Suprapubic skin (tissue), 4 donors: ENCODE measurements around the gene MGP. TPM values are rescaled to one million over a fixed set of nuclear protein-coding genes. Genes with fewer than 3 reads are reported as not detected.

ENCODE experiments used
- DNase-seq, 2 donors: peaks; one replicate each; pipeline ENCODE4 v3.0.0-alpha.2; 2019; ENCODE audit warnings: low spot score in 2 of 2
- H3K27ac ChIP-seq: fragments of 200-600 bp; sonication (generic); one replicate; pipeline ENCODE4 v1.5.1; 2019
- H3K27me3 ChIP-seq: fragments of 200-600 bp; sonication (generic); one replicate; pipeline ENCODE4 v1.5.1; 2019
- H3K36me3 ChIP-seq: fragments of 200-600 bp; sonication (generic); one replicate; pipeline ENCODE4 v1.5.1; 2019
- H3K4me1 ChIP-seq: fragments of 200-600 bp; sonication (generic); one replicate; pipeline ENCODE4 v1.5.1; 2019
- H3K4me3 ChIP-seq: fragments of 200-600 bp; sonication (generic); one replicate; pipeline ENCODE4 v1.5.1; 2019; ENCODE audit warnings: mild to moderate bottlenecking
- H3K9me3 ChIP-seq: fragments of 200-600 bp; sonication (generic); one replicate; pipeline ENCODE4 v1.5.1; 2019
- EP300 ChIP-seq: sonication (generic); formaldehyde crosslinking; IDR thresholded peaks from one replicate; pipeline ENCODE4 v1.6.1; 2017; ENCODE audit warnings: antibody characterized with exemption
- POLR2A ChIP-seq, 2 donors: fragments of 450-650 bp; IDR thresholded peaks; one replicate each; pipeline ENCODE4 v1.6.1; 2017; ENCODE audit warnings: antibody characterized with exemption in 2 of 2, mild to moderate bottlenecking in 2 of 2, moderate library complexity in 2 of 2
- POLR2AphosphoS5 ChIP-seq, 3 donors: sonication (generic); formaldehyde crosslinking; IDR thresholded peaks; one replicate each; pipeline ENCODE4 v1.6.1; 2017; ENCODE audit warnings: antibody characterized with exemption in 3 of 3
- WGBS: methylation state at CpG from one replicate; pipeline ENCODE4 v1.1.5; 2018; 5-methylcytosine and 5-hydroxymethylcytosine counted together
- total RNA-seq, 4 donors: library from RNA; depleted of rRNA; stranded (reverse); fragments of >200 nt; gene quantifications; one replicate each; pipeline ENCODE4 v1.1.0, GENCODE V29; 2016
- TF ChIP-seq, protein P1 (sequence below), 2 donors: fragments of 200-600 bp in 1 of 2; fragments of 450-650 bp in 1 of 2; sonication (generic) in 1 of 2; IDR thresholded peaks; one replicate each; pipeline ENCODE4 v1.5.1; 2016 to 2019; ENCODE audit warnings: antibody characterized with exemption in 2 of 2, mild to moderate bottlenecking in 1 of 2, moderate library complexity in 1 of 2

Gene MGP
- total RNA-seq, 4 donors from 2014 or later = 43.5 to 135 (median 58.3) TPM

DNA sequence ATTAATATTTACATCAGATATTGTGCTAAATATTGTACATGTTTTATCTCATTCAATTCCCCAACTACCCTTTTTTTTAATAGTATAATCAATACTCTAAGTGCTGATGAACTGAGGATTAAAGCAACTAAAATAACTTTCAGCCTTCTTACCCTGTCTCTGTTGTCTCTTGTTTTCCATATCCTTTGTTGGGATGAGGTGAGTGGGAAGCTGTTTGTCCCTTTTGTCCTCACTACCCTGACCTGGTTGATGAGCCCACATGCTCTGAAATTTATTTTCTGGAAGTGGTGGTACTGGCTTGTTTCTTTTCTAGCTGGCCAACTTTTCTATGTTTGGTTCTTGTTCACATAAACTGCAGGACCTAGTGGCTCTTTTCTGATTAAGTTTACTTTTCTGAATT lies 32.8 kb downstream of the MGP start:
- no peak for DNase-seq
- TF ChIP-seq EP300 = no peak
- TF ChIP-seq, protein P1, sequence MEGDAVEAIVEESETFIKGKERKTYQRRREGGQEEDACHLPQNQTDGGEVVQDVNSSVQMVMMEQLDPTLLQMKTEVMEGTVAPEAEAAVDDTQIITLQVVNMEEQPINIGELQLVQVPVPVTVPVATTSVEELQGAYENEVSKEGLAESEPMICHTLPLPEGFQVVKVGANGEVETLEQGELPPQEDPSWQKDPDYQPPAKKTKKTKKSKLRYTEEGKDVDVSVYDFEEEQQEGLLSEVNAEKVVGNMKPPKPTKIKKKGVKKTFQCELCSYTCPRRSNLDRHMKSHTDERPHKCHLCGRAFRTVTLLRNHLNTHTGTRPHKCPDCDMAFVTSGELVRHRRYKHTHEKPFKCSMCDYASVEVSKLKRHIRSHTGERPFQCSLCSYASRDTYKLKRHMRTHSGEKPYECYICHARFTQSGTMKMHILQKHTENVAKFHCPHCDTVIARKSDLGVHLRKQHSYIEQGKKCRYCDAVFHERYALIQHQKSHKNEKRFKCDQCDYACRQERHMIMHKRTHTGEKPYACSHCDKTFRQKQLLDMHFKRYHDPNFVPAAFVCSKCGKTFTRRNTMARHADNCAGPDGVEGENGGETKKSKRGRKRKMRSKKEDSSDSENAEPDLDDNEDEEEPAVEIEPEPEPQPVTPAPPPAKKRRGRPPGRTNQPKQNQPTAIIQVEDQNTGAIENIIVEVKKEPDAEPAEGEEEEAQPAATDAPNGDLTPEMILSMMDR (IDR thresholded peaks at IDR 0.05) = no peak
- no peak for TF ChIP-seq POLR2AphosphoS5 (IDR thresholded peaks at IDR 0.05)
- no peak for TF ChIP-seq POLR2A (IDR thresholded peaks at IDR 0.05)
- Histone ChIP-seq H3K4me3 (no peak overlapping the region), H3K36me3 (no peaks in the 10 kb centered on the region), H3K27ac (no peak overlapping the region), H3K4me1 (peaks cover 44% of the 10 kb centered on the region), H3K27me3 (no peaks in the 10 kb centered on the region), H3K9me3 (no peaks in the 10 kb centered on the region)

DNA sequence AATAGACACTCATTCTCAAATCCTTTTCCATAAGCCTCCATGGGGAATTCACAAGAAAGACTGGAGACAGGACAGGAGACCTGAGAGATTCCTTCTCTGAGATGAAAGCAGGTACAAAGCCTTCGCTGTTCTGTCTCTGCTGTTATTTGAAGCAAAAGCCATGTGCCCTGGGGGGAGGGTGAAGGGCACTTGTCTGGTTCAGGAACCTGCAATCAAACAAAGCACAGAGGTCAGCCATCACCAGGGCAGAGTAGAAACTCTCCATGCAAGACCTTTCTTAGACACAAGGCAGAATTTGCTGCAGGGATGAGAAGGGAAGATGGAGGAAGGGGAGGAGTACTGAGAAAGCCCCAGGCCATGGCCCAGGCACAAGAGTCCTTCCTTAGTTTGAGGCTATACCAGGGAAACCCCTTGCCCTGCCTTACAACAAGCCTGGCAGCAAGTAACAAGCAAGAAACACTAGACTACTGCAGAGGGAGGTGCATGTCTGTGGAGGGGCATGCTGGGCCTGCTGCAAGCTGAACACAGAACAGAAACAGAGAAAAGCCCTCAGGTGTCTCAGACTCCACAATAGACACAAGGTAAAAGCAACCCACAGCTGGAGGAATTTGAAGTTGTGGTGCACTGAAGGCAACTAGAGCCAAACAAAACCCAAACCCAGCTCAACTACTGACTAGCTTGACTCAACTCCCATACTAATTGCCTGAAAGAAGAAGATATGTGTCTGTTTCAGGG lies 34.6 kb downstream of the MGP start:
- H3K27ac ChIP-seq = peak overlapping the region; percentile 45
- 33% methylated on average over 1 of the region's 1 CpG for WGBS
- TF ChIP-seq, protein P1 (IDR thresholded peaks at IDR 0.05) = no peak
- no peak for TF ChIP-seq POLR2AphosphoS5 (IDR thresholded peaks at IDR 0.05)
- TF ChIP-seq EP300 = no peak
- TF ChIP-seq POLR2A (IDR thresholded peaks at IDR 0.05) = no peak
- H3K36me3 ChIP-seq = no peaks in the 10 kb centered on the region
- no peak overlapping the region for H3K4me3 ChIP-seq
- H3K27me3 ChIP-seq = no peaks in the 10 kb centered on the region
- H3K9me3 ChIP-seq = no peaks in the 10 kb centered on the region
- H3K4me1 ChIP-seq = peaks cover 61% of the 10 kb centered on the region
- DNase-seq = no peak

DNA sequence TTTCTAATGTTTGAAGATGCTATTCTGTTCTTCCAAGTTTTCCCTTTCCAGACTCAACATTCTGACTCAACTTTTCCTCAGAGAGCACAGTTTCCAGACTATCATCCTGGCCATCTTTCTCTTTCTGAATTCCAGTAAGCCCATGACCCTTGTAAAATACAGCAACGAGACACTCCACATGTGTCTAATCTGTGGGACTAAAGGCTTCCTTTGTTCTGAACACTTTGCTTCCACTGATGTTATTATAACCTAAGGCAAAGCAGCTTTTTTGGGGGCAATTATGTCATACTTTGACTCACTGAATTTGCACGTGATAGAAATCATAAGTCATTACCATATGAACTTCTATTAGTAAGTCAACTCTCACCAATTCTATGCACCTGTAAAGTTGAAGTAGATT lies 36.0 kb downstream of the MGP start:
- H3K27ac ChIP-seq = peak overlapping the region; percentile 45

DNA sequence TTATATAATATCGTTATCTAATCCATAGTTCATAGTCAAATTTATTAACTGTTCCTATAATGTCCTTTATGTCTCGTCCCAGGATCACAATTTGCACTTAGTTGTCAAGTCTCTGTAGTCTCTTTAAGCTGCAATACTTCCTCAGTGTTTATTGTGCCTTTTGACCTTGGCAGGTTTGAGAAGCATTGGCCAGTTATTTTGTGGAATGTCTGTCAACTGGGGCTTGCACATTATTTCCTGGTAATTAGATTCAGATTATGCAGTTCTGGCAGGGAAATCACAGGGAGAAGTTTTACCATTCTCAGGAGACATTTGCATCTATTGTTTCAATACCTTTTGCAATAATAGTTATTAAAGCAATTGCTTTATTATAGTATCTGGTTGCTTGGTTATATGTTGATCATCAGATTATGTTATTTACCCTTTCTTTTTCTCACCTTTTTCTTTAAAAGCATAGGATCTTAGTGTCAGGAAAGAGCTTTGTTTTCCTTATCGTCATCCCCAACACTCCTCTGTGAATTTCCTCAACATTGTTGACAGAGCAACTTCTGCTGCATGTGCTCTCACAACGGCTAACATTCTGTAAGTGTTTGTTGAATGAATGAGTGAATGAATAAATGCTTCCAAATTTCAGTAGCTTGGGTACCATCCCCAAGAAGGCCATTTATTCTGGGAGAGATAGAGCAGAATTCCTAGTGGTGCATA lies 38.6 kb downstream of the MGP start:
- Histone ChIP-seq H3K27ac (peak overlapping the region; percentile 47), H3K36me3 (no peaks in the 10 kb centered on the region)
- TF ChIP-seq POLR2A (IDR thresholded peaks at IDR 0.05) (no peak), POLR2AphosphoS5 (IDR thresholded peaks at IDR 0.05) (no peak), EP300 (no peak)
- TF ChIP-seq, protein P1 (IDR thresholded peaks at IDR 0.05) = no peak

More for the DNA sequence above, 36.0 kb downstream of the MGP start:
- no peaks in the 10 kb centered on the region for H3K9me3 ChIP-seq
- 27% methylated on average over 2 of the region's 2 CpGs for WGBS
- DNase-seq = no peak
- H3K4me1 ChIP-seq = peaks cover 66% of the 10 kb centered on the region
- H3K27me3 ChIP-seq = no peaks in the 10 kb centered on the region
- no peak overlapping the region for H3K4me3 ChIP-seq
- H3K36me3 ChIP-seq = no peaks in the 10 kb centered on the region
- TF ChIP-seq, protein P1 (IDR thresholded peaks at IDR 0.05) = no peak
- TF ChIP-seq POLR2A (IDR thresholded peaks at IDR 0.05) (no peak), EP300 (no peak), POLR2AphosphoS5 (IDR thresholded peaks at IDR 0.05) (peak in 1 of 3 donors; percentile 52)

DNA sequence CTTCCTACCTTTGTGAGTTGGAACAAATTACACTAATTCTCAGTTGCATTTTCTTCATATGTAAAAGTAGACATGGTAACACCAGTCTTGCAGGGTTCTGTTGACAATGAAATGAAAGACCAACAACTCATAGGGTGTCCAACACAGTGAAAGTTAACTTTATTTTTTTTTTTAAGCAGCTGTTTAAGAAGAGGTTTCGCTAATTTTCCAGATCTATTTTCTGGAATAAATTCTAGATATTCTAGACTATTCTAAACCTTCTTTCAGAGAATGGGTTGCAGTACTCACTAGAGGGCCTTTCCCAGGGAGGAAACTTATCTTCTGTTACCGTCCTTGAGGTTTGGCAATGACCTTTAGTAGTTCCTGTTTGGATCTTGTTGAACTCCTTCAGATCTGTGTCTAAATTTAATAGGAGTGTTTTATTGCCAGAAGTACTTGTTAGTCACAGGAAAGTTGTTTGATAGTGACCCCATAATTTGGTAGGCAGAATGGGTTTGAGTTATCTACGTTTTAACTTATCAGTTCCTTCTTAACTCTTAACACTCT lies 39.5 kb downstream of the MGP start:
- Histone ChIP-seq H3K27ac (peak overlapping the region; percentile 47), H3K4me3 (no peak overlapping the region), H3K36me3 (no peaks in the 10 kb centered on the region), H3K9me3 (no peaks in the 10 kb centered on the region), H3K4me1 (peaks cover 65% of the 10 kb centered on the region), H3K27me3 (no peaks in the 10 kb centered on the region)
- DNase-seq = no peak
- TF ChIP-seq, protein P1 (IDR thresholded peaks at IDR 0.05) = no peak
- no peak for TF ChIP-seq EP300
- no peak for TF ChIP-seq POLR2AphosphoS5 (IDR thresholded peaks at IDR 0.05)
- no peak for TF ChIP-seq POLR2A (IDR thresholded peaks at IDR 0.05)
- 38% methylated on average over 3 of the region's 3 CpGs for WGBS

More for the DNA sequence above, 38.6 kb downstream of the MGP start:
- Histone ChIP-seq H3K4me3 (no peak overlapping the region), H3K4me1 (peaks cover 64% of the 10 kb centered on the region), H3K9me3 (no peaks in the 10 kb centered on the region), H3K27me3 (no peaks in the 10 kb centered on the region)
- WGBS = 63% methylated on average over 4 of the region's 4 CpGs
- no peak for DNase-seq
